ENCODE measurements around the gene FGD6. TPM values are rescaled to one million over a fixed set of nuclear protein-coding genes. Genes with fewer than 3 reads are reported as not detected.

Gene FGD6
- polyA plus RNA-seq, 1 donor (not counting 4 experiments of a cell fraction or from before 2014, with no cell fraction given) = 54.2 TPM

- dilution Hi-C loops (cut with MboI; ENCODE audit: extremely low pct_ligation_motif_present, low sequenced_read_pairs) = no loop called here
- DNase-seq (ENCODE audit: low read depth, low spot score) = no peak
Observed at GRCh38 chr12:95258803-95259202, 41.5 kb upstream of the FGD6 start.

GRCh38 chr12:95258151-95258550, 40.9 kb upstream of the FGD6 start:
- Histone ChIP-seq H3K9me1 (ENCODE audit: control insufficient read depth, extremely low read depth, insufficient read depth, low read length) (no peaks in the 10 kb centered on the region), H3K9me3 (ENCODE audit: control insufficient read depth, low read depth, low read length) (no peaks in the 10 kb centered on the region), H3K4me2 (ENCODE audit: control insufficient read depth, extremely low read depth, insufficient read depth, low read depth, low read length) (no peak overlapping the region), H3K27ac (ENCODE audit: control insufficient read depth, insufficient read depth, low read length) (peak overlapping the region; percentile 33), H4K20me1 (ENCODE audit: control insufficient read depth, extremely low read depth, insufficient read depth, low read length) (no peaks in the 10 kb centered on the region), H3K79me2 (ENCODE audit: control insufficient read depth, insufficient read depth, low read length) (peaks cover 16% of the 10 kb centered on the region), H3K4me1 (ENCODE audit: control insufficient read depth, extremely low read depth, insufficient read depth, low read length) (peaks cover 23% of the 10 kb centered on the region), H3K9ac (ENCODE audit: control insufficient read depth, extremely low read depth, insufficient read depth, low read length) (no peak overlapping the region), H3K4me3 (ENCODE audit: control insufficient read depth in 2 of 3, extremely low read depth in 1 of 3, insufficient read depth in 2 of 3, low read depth in 1 of 3, low read length in 3 of 3) (no peak overlapping the region), H3K27me3 (ENCODE audit: control insufficient read depth, extremely low read depth, insufficient read depth, low read length) (no peaks in the 10 kb centered on the region), H2AFZ (ENCODE audit: control insufficient read depth, low read length) (no peak overlapping the region), H3K36me3 (ENCODE audit: control insufficient read depth in 2 of 2, extremely low read depth in 1 of 2, insufficient read depth in 2 of 2, low read length in 2 of 2) (peaks cover 12 to 19% of the 10 kb centered on the region in 2 experiments)
- FAIRE-seq (peak; percentile 26), DNase-seq (ENCODE audit: low read depth, low spot score) (no peak)
- dilution Hi-C loops (cut with MboI; ENCODE audit: extremely low pct_ligation_motif_present, low sequenced_read_pairs) = no loop called here
- TF ChIP-seq EZH2 (IDR thresholded peaks at IDR 0.05; ENCODE audit: low read length) (no peak), CTCF (optimal IDR thresholded peaks at IDR 0.05 in 1 of 3, IDR thresholded peaks at IDR 0.05 in 1 of 3, conservative IDR thresholded peaks at IDR 0.05 in 1 of 3; ENCODE audit: extremely low read depth in 1 of 3, insufficient read depth in 2 of 3, low read length in 3 of 3) (no peak)

More at GRCh38 chr12:95258803-95259202, 41.5 kb upstream of the FGD6 start:
- peaks cover 23% of the 10 kb centered on the region for H3K4me1 ChIP-seq (ENCODE audit: control insufficient read depth, extremely low read depth, insufficient read depth, low read length)
- no peak for TF ChIP-seq EZH2 (IDR thresholded peaks at IDR 0.05; ENCODE audit: low read length)
- TF ChIP-seq CTCF (optimal IDR thresholded peaks at IDR 0.05 in 1 of 3, IDR thresholded peaks at IDR 0.05 in 1 of 3, conservative IDR thresholded peaks at IDR 0.05 in 1 of 3; ENCODE audit: extremely low read depth in 1 of 3, insufficient read depth in 2 of 3, low read length in 3 of 3) = no peak
- H4K20me1 ChIP-seq (ENCODE audit: control insufficient read depth, extremely low read depth, insufficient read depth, low read length) = no peaks in the 10 kb centered on the region
- H3K4me2 ChIP-seq (ENCODE audit: control insufficient read depth, extremely low read depth, insufficient read depth, low read depth, low read length) = no peak overlapping the region
- H3K27me3 ChIP-seq (ENCODE audit: control insufficient read depth, extremely low read depth, insufficient read depth, low read length) = no peaks in the 10 kb centered on the region
- peaks cover 14% of the 10 kb centered on the region for H3K79me2 ChIP-seq (ENCODE audit: control insufficient read depth, insufficient read depth, low read length)
- H3K9me1 ChIP-seq (ENCODE audit: control insufficient read depth, extremely low read depth, insufficient read depth, low read length) = no peaks in the 10 kb centered on the region
- no peaks in the 10 kb centered on the region for H3K9me3 ChIP-seq (ENCODE audit: control insufficient read depth, low read depth, low read length)
- H3K4me3 ChIP-seq (ENCODE audit: control insufficient read depth in 2 of 3, extremely low read depth in 1 of 3, insufficient read depth in 2 of 3, low read depth in 1 of 3, low read length in 3 of 3) = no peak overlapping the region
- H3K36me3 ChIP-seq (ENCODE audit: control insufficient read depth in 2 of 2, extremely low read depth in 1 of 2, insufficient read depth in 2 of 2, low read length in 2 of 2) = peaks cover 16 to 25% of the 10 kb centered on the region in 2 experiments
- no peak overlapping the region for H2AFZ ChIP-seq (ENCODE audit: control insufficient read depth, low read length)
- peak overlapping the region; percentile 0 for H3K27ac ChIP-seq (ENCODE audit: control insufficient read depth, insufficient read depth, low read length)
- H3K9ac ChIP-seq (ENCODE audit: control insufficient read depth, extremely low read depth, insufficient read depth, low read length) = no peak overlapping the region
- FAIRE-seq = peak; percentile 60

Measured in keratinocyte (primary cell).